Caco-2 (cell line): ENCODE results near the gene NEK7. TPM values are rescaled to one million over a fixed set of nuclear protein-coding genes. Genes with fewer than 3 reads are reported as not detected.

Experiments
- BruUV-seq: library from RNA; stranded (reverse); fragments of 400-500 nt; replicated peaks from 2 replicates; lab custom pipeline; 2021; lab: Mats Ljungman, UMichigan
- CTCF ChIA-PET: fragments of 300-600 bp; sonication (Branson Sonifier 250); formaldehyde crosslinking; loops from one replicate; lab custom pipeline; 2022; ENCODE audit warnings: antibody characterized with exemption; lab: Charles Lee
- POLR2A ChIA-PET: fragments of 300-600 bp; sonication (Branson Sonifier 250); formaldehyde crosslinking; loops from one replicate; lab custom pipeline; 2022; ENCODE audit warnings: antibody characterized with exemption; lab: Charles Lee
- DNase-seq, 2 experiments: peaks; one replicate each; pipeline versions ENCODE4 v3.0.0 to v3.0.0-alpha.2; 2020 to 2022
- H3K27me3 ChIP-seq: replicated peaks from 2 replicates; pipeline ENCODE4 v1.6.0; 2011; ENCODE audit warnings: low read length; ENCODE audit not compliant: control insufficient read depth, insufficient read depth
- H3K36me3 ChIP-seq: 2 replicates; pipeline ENCODE4 v1.5.1; 2011; ENCODE audit warnings: low read length; ENCODE audit not compliant: control insufficient read depth, insufficient read depth
- H3K4me1 ChIP-seq: fragments of 250-450 bp; sonication (Bioruptor Pico); 2 replicates; pipeline ENCODE4 v1.5.1; 2020; ENCODE audit warnings: mild to moderate bottlenecking
- H3K4me3 ChIP-seq: 2 replicates; pipeline ENCODE4 v1.5.1; 2011; ENCODE audit warnings: low read depth, mild to moderate bottlenecking, control low read depth, low read length
- H3K9me3 ChIP-seq: fragments of 250-450 bp; sonication (Bioruptor Pico); 2 replicates; pipeline ENCODE4 v1.5.1; 2020; ENCODE audit warnings: mild to moderate bottlenecking, moderate library complexity
- H3K27ac Mint-ChIP-seq: one replicate; pipeline ENCODE4 v1.8.0; 2022; ENCODE audit warnings: mixed read lengths; ENCODE audit not compliant: unreplicated experiment
- H3K27me3 Mint-ChIP-seq: one replicate; pipeline ENCODE4 v1.8.0; 2022; ENCODE audit warnings: mixed read lengths; ENCODE audit not compliant: insufficient read depth, unreplicated experiment
- H3K36me3 Mint-ChIP-seq: one replicate; pipeline ENCODE4 v1.8.0; 2022; ENCODE audit warnings: mild to moderate bottlenecking, mixed read lengths; ENCODE audit not compliant: insufficient read depth, unreplicated experiment
- H3K4me1 Mint-ChIP-seq: one replicate; pipeline ENCODE4 v1.8.0; 2022; ENCODE audit warnings: low read depth, mixed read lengths; ENCODE audit not compliant: unreplicated experiment
- H3K4me3 Mint-ChIP-seq: one replicate; pipeline ENCODE4 v1.8.0; 2022; ENCODE audit warnings: mild to moderate bottlenecking, moderate library complexity, mixed read lengths; ENCODE audit not compliant: unreplicated experiment
- H3K9me3 Mint-ChIP-seq: one replicate; pipeline ENCODE4 v1.8.0; 2022; ENCODE audit warnings: mixed read lengths; ENCODE audit not compliant: unreplicated experiment
- CTCF ChIP-seq, 2 experiments: fragments of 200-600 bp in 1 of 2; IDR thresholded peaks; 1 replicate in 1 of 2; 2 replicates in 1 of 2; pipeline versions ENCODE4 v1.5.1 to v1.8.0; 2011 to 2022; ENCODE audit warnings: antibody characterized with exemption in 1 of 2, control low read depth in 1 of 2, inconsistent platforms in 1 of 2, low read depth in 1 of 2, low read length in 1 of 2, mild to moderate bottlenecking in 1 of 2, moderate library complexity in 1 of 2; ENCODE audit not compliant: insufficient read depth in 1 of 2, severe bottlenecking in 1 of 2, unreplicated experiment in 1 of 2
- intact Hi-C: fragments of 100-400 bp; cut with micrococcal nuclease; formaldehyde crosslinking; loops from one replicate; pipeline ENCODE4 v1.10.0; 2022; ENCODE audit not compliant: unreplicated experiment
- total RNA-seq: library from RNA; stranded (reverse); gene quantifications from 2 replicates; pipeline ENCODE4 v1.2.3, GENCODE V29; 2022

The NEK7 gene
- total RNA-seq, 1 experiment from 2014 or later = 56.1 TPM

- H3K36me3 Mint-ChIP-seq = no peaks in the 10 kb centered on the region
- DNase-seq = no peak
- H3K36me3 ChIP-seq = no peaks in the 10 kb centered on the region
- H3K4me3 Mint-ChIP-seq = no peak overlapping the region
- no peak overlapping the region for H3K27ac Mint-ChIP-seq
- no TSS peak for BruUV-seq
- no peaks in the 10 kb centered on the region for H3K9me3 ChIP-seq
- no peaks in the 10 kb centered on the region for H3K4me1 ChIP-seq
- no peaks in the 10 kb centered on the region for H3K27me3 ChIP-seq
- POLR2A ChIA-PET = no interaction called here
- peaks cover 13% of the 10 kb centered on the region for H3K9me3 Mint-ChIP-seq
- intact Hi-C loops = no loop called here
- H3K4me3 ChIP-seq = no peak overlapping the region
- no peaks in the 10 kb centered on the region for H3K4me1 Mint-ChIP-seq
- H3K27me3 Mint-ChIP-seq = no peaks in the 10 kb centered on the region
- CTCF ChIA-PET = no interaction called here
- TF ChIP-seq CTCF (IDR thresholded peaks at IDR 0.05; ENCODE audit: insufficient read depth in 1 of 2, low read depth in 1 of 2, low read length in 1 of 2, severe bottlenecking in 1 of 2, unreplicated experiment in 1 of 2) = no peak
Measured at GRCh38 chr1:198141668-198142351, 15.0 kb upstream of the NEK7 start.

- no peak for TF ChIP-seq CTCF (IDR thresholded peaks at IDR 0.05; ENCODE audit: insufficient read depth in 1 of 2, low read depth in 1 of 2, low read length in 1 of 2, severe bottlenecking in 1 of 2, unreplicated experiment in 1 of 2)
Measured at GRCh38 chr1:198143797-198144196, 13.0 kb upstream of the NEK7 start.

GRCh38 chr1:198147216-198147615 lies 9.6 kb upstream of the NEK7 start:
- TF ChIP-seq CTCF (IDR thresholded peaks at IDR 0.05; ENCODE audit: insufficient read depth in 1 of 2, low read depth in 1 of 2, low read length in 1 of 2, severe bottlenecking in 1 of 2, unreplicated experiment in 1 of 2) = no peak
- no peaks in the 10 kb centered on the region for H3K4me1 ChIP-seq
- no peaks in the 10 kb centered on the region for H3K27me3 ChIP-seq
- no peak overlapping the region for H3K4me3 ChIP-seq
- BruUV-seq = no TSS peak
- CTCF ChIA-PET = no interaction called here
- DNase-seq = no peak
- no peaks in the 10 kb centered on the region for H3K36me3 Mint-ChIP-seq
- H3K9me3 Mint-ChIP-seq = no peaks in the 10 kb centered on the region
- POLR2A ChIA-PET = no interaction called here
- no peaks in the 10 kb centered on the region for H3K4me1 Mint-ChIP-seq
- H3K36me3 ChIP-seq = no peaks in the 10 kb centered on the region
- no peak overlapping the region for H3K4me3 Mint-ChIP-seq
- H3K9me3 ChIP-seq = no peaks in the 10 kb centered on the region
- H3K27me3 Mint-ChIP-seq = no peaks in the 10 kb centered on the region
- H3K27ac Mint-ChIP-seq = no peak overlapping the region
- intact Hi-C loops = no loop called here

More at GRCh38 chr1:198143797-198144196, 13.0 kb upstream of the NEK7 start:
- H3K27me3 Mint-ChIP-seq = no peaks in the 10 kb centered on the region
- H3K27ac Mint-ChIP-seq = no peak overlapping the region
- Histone ChIP-seq H3K4me1 (no peaks in the 10 kb centered on the region), H3K4me3 (no peak overlapping the region), H3K9me3 (no peaks in the 10 kb centered on the region), H3K27me3 (no peaks in the 10 kb centered on the region), H3K36me3 (no peaks in the 10 kb centered on the region)
- H3K4me3 Mint-ChIP-seq = no peak overlapping the region
- no peaks in the 10 kb centered on the region for H3K36me3 Mint-ChIP-seq
- BruUV-seq = no TSS peak
- CTCF ChIA-PET = no interaction called here
- POLR2A ChIA-PET = no interaction called here
- intact Hi-C loops = no loop called here
- no peak for DNase-seq
- H3K4me1 Mint-ChIP-seq = no peaks in the 10 kb centered on the region
- peaks cover 13% of the 10 kb centered on the region for H3K9me3 Mint-ChIP-seq
